ENCODE results near the gene CACFD1.

DNA sequence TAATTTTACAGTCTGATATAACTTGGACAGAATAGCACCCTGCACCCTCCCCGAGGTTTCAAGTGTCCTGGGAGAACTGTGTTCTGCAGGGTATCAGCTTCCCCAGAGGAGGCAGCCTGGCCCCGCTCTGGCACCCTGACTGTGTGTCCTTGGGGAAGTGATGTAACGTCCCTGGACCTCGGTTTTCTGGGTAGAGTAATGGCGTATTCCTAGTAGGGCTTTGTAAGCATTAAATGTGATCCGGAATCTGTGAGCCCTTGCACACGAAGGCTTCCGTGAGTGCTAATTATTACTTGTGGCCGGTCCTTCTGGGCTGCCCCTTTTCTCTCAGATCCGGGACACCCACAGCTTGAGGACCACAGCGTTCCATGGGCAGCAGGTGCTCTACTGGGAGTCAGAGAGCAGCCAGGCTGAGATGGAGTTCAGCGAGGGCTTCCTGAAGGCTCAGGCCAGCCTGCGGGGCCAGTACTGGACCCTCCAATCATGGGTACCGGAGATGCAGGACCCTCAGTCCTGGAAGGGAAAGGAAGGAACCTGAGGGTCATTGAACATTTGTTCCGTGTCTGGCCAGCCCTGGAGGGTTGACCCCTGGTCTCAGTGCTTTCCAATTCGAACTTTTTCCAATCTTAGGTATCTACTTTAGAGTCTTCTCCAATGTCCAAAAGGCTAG lies 1.0 kb upstream of the CACFD1 start:
- TF ChIP-seq, protein P1, sequence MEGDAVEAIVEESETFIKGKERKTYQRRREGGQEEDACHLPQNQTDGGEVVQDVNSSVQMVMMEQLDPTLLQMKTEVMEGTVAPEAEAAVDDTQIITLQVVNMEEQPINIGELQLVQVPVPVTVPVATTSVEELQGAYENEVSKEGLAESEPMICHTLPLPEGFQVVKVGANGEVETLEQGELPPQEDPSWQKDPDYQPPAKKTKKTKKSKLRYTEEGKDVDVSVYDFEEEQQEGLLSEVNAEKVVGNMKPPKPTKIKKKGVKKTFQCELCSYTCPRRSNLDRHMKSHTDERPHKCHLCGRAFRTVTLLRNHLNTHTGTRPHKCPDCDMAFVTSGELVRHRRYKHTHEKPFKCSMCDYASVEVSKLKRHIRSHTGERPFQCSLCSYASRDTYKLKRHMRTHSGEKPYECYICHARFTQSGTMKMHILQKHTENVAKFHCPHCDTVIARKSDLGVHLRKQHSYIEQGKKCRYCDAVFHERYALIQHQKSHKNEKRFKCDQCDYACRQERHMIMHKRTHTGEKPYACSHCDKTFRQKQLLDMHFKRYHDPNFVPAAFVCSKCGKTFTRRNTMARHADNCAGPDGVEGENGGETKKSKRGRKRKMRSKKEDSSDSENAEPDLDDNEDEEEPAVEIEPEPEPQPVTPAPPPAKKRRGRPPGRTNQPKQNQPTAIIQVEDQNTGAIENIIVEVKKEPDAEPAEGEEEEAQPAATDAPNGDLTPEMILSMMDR (IDR thresholded peaks at IDR 0.05; ENCODE audit: low read depth, low read length), result no peak
- no peak for TF ChIP-seq POLR2A (IDR thresholded peaks at IDR 0.05; ENCODE audit: extremely low read depth, insufficient read length)
